HG02642 (cell line): ENCODE measurements around the gene ELOVL4.

Experiments used
- ATAC-seq: cut with Tn5 transposase; IDR thresholded peaks from one replicate; pipeline ENCODE4 v1.9.1; 2021; ENCODE audit warnings: mild to moderate bottlenecking; ENCODE audit not compliant: unreplicated experiment, poor library complexity

ELOVL4 gene

GRCh38 chr6:79947191-79948186 is at the start of gene ELOVL4:
ELOVL4 (minus strand) TSS chr6:79947553; CDS start chr6:79947279, 274 bp downstream.
- peak; percentile 53 for ATAC-seq

GRCh38 chr6:79993911-79994309 is 46.6 kb upstream of the ELOVL4 start:
- ATAC-seq, result no peak

- ATAC-seq, result no peak
Measured at GRCh38 chr6:79993012-79993910, 45.9 kb upstream of the ELOVL4 start.

- no peak for ATAC-seq
Measured at GRCh38 chr6:79989641-79990040, 42.3 kb upstream of the ELOVL4 start.

GRCh38 chr6:79985128-79985527 is 37.8 kb upstream of the ELOVL4 start:
- ATAC-seq, result peak; percentile 22

- peak; percentile 56 for ATAC-seq
Measured at GRCh38 chr6:79984261-79984660, 36.9 kb upstream of the ELOVL4 start.

- no peak for ATAC-seq
Measured at GRCh38 chr6:79981652-79982051, 34.3 kb upstream of the ELOVL4 start.

GRCh38 chr6:79971193-79971592 is 23.8 kb upstream of the ELOVL4 start:
- no peak for ATAC-seq

- no peak for ATAC-seq
Measured at GRCh38 chr6:79969784-79970183, 22.4 kb upstream of the ELOVL4 start.

GRCh38 chr6:79967178-79967577 is 19.8 kb upstream of the ELOVL4 start:
- no peak for ATAC-seq

- ATAC-seq, result no peak
Measured at GRCh38 chr6:79964607-79965081, 17.3 kb upstream of the ELOVL4 start.

- ATAC-seq, result no peak
Measured at GRCh38 chr6:79954849-79955248, 7.5 kb upstream of the ELOVL4 start.

GRCh38 chr6:79949233-79949632 is 1.9 kb upstream of the ELOVL4 start:
- ATAC-seq, result peak; percentile 68

- ATAC-seq, result peak; percentile 27
Measured at GRCh38 chr6:79946272-79947190, 822 bp downstream of the ELOVL4 start.

- no peak for ATAC-seq
Measured at GRCh38 chr6:79943133-79943532, 4.2 kb downstream of the ELOVL4 start.

- no peak for ATAC-seq
Measured at GRCh38 chr6:79941489-79942151, 5.7 kb downstream of the ELOVL4 start.

GRCh38 chr6:79928478-79928998 is 18.8 kb downstream of the ELOVL4 start:
- ATAC-seq, result no peak

GRCh38 chr6:79927758-79928157 is 19.6 kb downstream of the ELOVL4 start:
- no peak for ATAC-seq

- ATAC-seq, result no peak
Measured at GRCh38 chr6:79923270-79923669, 24.1 kb downstream of the ELOVL4 start.
